Measurements from ENCODE around the gene POC1B. TPM values are rescaled to one million over a fixed set of nuclear protein-coding genes. Genes with fewer than 3 reads are reported as not detected.

Gene POC1B
- total RNA-seq, 1 donor from 2014 or later = 10.2 TPM

- peak overlapping the region; percentile 87 for H3K27ac Mint-ChIP-seq (ENCODE audit: unreplicated experiment)
- no peaks in the 10 kb centered on the region for H3K27me3 Mint-ChIP-seq (ENCODE audit: unreplicated experiment)
- H3K36me3 Mint-ChIP-seq (ENCODE audit: unreplicated experiment) = no peaks in the 10 kb centered on the region
- no peak for DNase-seq (ENCODE audit: extremely low spot score, unreplicated experiment)
- TF ChIP-seq CTCF (IDR thresholded peaks at IDR 0.05) = no peak
- no peak overlapping the region for H3K4me3 Mint-ChIP-seq (ENCODE audit: unreplicated experiment)
- no peaks in the 10 kb centered on the region for H3K9me3 Mint-ChIP-seq (ENCODE audit: unreplicated experiment)
- peaks cover 36% of the 10 kb centered on the region for H3K4me1 Mint-ChIP-seq (ENCODE audit: unreplicated experiment)
Observed at GRCh38 chr12:89384050-89384758, 141.6 kb downstream of the POC1B start.

GRCh38 chr12:89383235-89384049, 142.4 kb downstream of the POC1B start:
- Mint-ChIP-seq H3K4me3 (ENCODE audit: unreplicated experiment) (peak overlapping the region; percentile 22), H3K9me3 (ENCODE audit: unreplicated experiment) (no peaks in the 10 kb centered on the region), H3K36me3 (ENCODE audit: unreplicated experiment) (no peaks in the 10 kb centered on the region), H3K4me1 (ENCODE audit: unreplicated experiment) (peaks cover 36% of the 10 kb centered on the region), H3K27ac (ENCODE audit: unreplicated experiment) (peak overlapping the region; percentile 87), H3K27me3 (ENCODE audit: unreplicated experiment) (no peaks in the 10 kb centered on the region)
- TF ChIP-seq CTCF (IDR thresholded peaks at IDR 0.05) = no peak
- DNase-seq (ENCODE audit: extremely low spot score, unreplicated experiment) = no peak

GRCh38 chr12:89382328-89382727, 143.5 kb downstream of the POC1B start:
- H3K4me3 Mint-ChIP-seq (ENCODE audit: unreplicated experiment) = no peak overlapping the region
- no peak for DNase-seq (ENCODE audit: extremely low spot score, unreplicated experiment)
- no peak overlapping the region for H3K27ac Mint-ChIP-seq (ENCODE audit: unreplicated experiment)
- H3K4me1 Mint-ChIP-seq (ENCODE audit: unreplicated experiment) = peaks cover 36% of the 10 kb centered on the region
- H3K36me3 Mint-ChIP-seq (ENCODE audit: unreplicated experiment) = no peaks in the 10 kb centered on the region
- no peaks in the 10 kb centered on the region for H3K27me3 Mint-ChIP-seq (ENCODE audit: unreplicated experiment)
- H3K9me3 Mint-ChIP-seq (ENCODE audit: unreplicated experiment) = no peaks in the 10 kb centered on the region
- no peak for TF ChIP-seq CTCF (IDR thresholded peaks at IDR 0.05)

GRCh38 chr12:89379839-89380467, 145.9 kb downstream of the POC1B start:
- no peak for TF ChIP-seq CTCF (IDR thresholded peaks at IDR 0.05)
- no peaks in the 10 kb centered on the region for H3K27me3 Mint-ChIP-seq (ENCODE audit: unreplicated experiment)
- H3K4me1 Mint-ChIP-seq (ENCODE audit: unreplicated experiment) = peaks cover 26% of the 10 kb centered on the region
- no peak overlapping the region for H3K4me3 Mint-ChIP-seq (ENCODE audit: unreplicated experiment)
- H3K9me3 Mint-ChIP-seq (ENCODE audit: unreplicated experiment) = no peaks in the 10 kb centered on the region
- H3K27ac Mint-ChIP-seq (ENCODE audit: unreplicated experiment) = no peak overlapping the region
- H3K36me3 Mint-ChIP-seq (ENCODE audit: unreplicated experiment) = no peaks in the 10 kb centered on the region
- no peak for DNase-seq (ENCODE audit: extremely low spot score, unreplicated experiment)

All from osteocyte (in vitro differentiated cells).